K562 (cell line): Measurements from ENCODE around the gene KLHL18. TPM values are rescaled to one million over a fixed set of nuclear protein-coding genes. Genes with fewer than 3 reads are reported as not detected.

Source experiments
- ATAC-seq: fragments of 200-7000 bp; cut with Tn5 transposase; 3 replicates; pipeline ENCODE4 v1.9.1; 2020; ENCODE audit warnings: moderate library complexity
- BruUV-seq: library from RNA; stranded (reverse); fragments of 400-500 nt; replicated peaks from 2 replicates; lab custom pipeline; 2021; lab: Mats Ljungman, UMichigan
- CTCF ChIA-PET: fragments of 300-600 bp; formaldehyde crosslinking; extraction: SDS; loops from one replicate; lab custom pipeline; 2021; ENCODE audit warnings: low intra/inter-chr PET ratio; lab: Yijun Ruan, JAX
- POLR2A ChIA-PET: fragments of 300-600, 350-650 bp; sonication (Branson Sonifier 250); formaldehyde crosslinking; extraction: SDS; loops from one replicate; lab custom pipeline; 2021; ENCODE audit warnings: antibody characterized with exemption, inconsistent platforms; lab: Yijun Ruan, JAX
- DNase-seq, 4 experiments: peaks; one replicate each; pipeline versions ENCODE4 v3.0.0 to v3.0.0-alpha.2; 2011 to 2018; ENCODE audit warnings: low spot score in 3 of 4, mixed read lengths in 3 of 4; ENCODE audit errors: extremely low read depth in 1 of 4
- FAIRE-seq: peaks from 2 replicates; lab custom pipeline; 2011; peaks lifted over from hg19 to GRCh38; lab: Jason Lieb, UNC
- H2AFZ ChIP-seq: 2 replicates; pipeline ENCODE4 v1.6.0; 2011; ENCODE audit warnings: low read depth, low read length, control low read depth, inconsistent platforms
- H3K27ac ChIP-seq: fragments of 200-600 bp; 3 replicates; pipeline ENCODE4 v1.8.0; 2011; ENCODE audit warnings: low read depth, mild to moderate bottlenecking, control low read depth, inconsistent platforms, low read length, moderate library complexity, mixed read lengths; ENCODE audit errors: extremely low read depth
- H3K27me3 ChIP-seq, 2 experiments: fragments of 300-600 bp in 1 of 2; 2 replicates in 1 of 2; 3 replicates in 1 of 2; pipeline versions ENCODE4 v1.6.0 to v1.8.0; 2011; ENCODE audit warnings: inconsistent platforms in 2 of 2, low read length in 2 of 2, mild to moderate bottlenecking in 1 of 2, mixed read lengths in 1 of 2, moderate library complexity in 1 of 2; ENCODE audit not compliant: control insufficient read depth in 2 of 2, insufficient read depth in 2 of 2
- H3K36me3 ChIP-seq: fragments of 300-600 bp; 3 replicates; pipeline ENCODE4 v1.8.0; 2011; ENCODE audit warnings: mild to moderate bottlenecking, low read length, inconsistent platforms; ENCODE audit not compliant: control insufficient read depth, insufficient read depth
- H3K4me1 ChIP-seq, 2 experiments: fragments of 200-600 bp in 1 of 2; replicated peaks in 1 of 2; 2 replicates in 1 of 2; 3 replicates in 1 of 2; pipeline versions ENCODE4 v1.5.1 to v1.8.0; 2011; ENCODE audit warnings: inconsistent platforms in 2 of 2, low read length in 2 of 2, mild to moderate bottlenecking in 1 of 2, mixed read lengths in 1 of 2, moderate library complexity in 1 of 2; ENCODE audit not compliant: control insufficient read depth in 2 of 2, insufficient read depth in 2 of 2
- H3K4me2 ChIP-seq: 2 replicates; pipeline ENCODE4 v1.6.1; 2011; ENCODE audit warnings: low read length, control low read depth, inconsistent platforms, mixed read lengths; ENCODE audit not compliant: insufficient read depth
- H3K4me3 ChIP-seq: fragments of 200-600 bp; sonication (generic), shearing (Covaris generic); 2 replicates; pipeline ENCODE4 v1.5.1; 2016; ENCODE audit warnings: control low read depth, inconsistent platforms
- H3K79me2 ChIP-seq: fragments of 200-600 bp; 3 replicates; pipeline ENCODE4 v1.8.0; 2011; ENCODE audit warnings: low read length, inconsistent platforms; ENCODE audit not compliant: control insufficient read depth, insufficient read depth
- H3K9ac ChIP-seq, 2 experiments: 2 replicates each; pipeline versions ENCODE4 v1.6.0 to v1.6.1; 2011; ENCODE audit warnings: low read depth in 2 of 2, low read length in 2 of 2, control low read depth in 1 of 2, inconsistent platforms in 1 of 2, mild to moderate bottlenecking in 1 of 2, mixed read lengths in 1 of 2; ENCODE audit not compliant: insufficient read depth in 1 of 2
- H3K9me1 ChIP-seq: one replicate; pipeline ENCODE4 v1.6.0; 2011; ENCODE audit warnings: inconsistent platforms, mild to moderate bottlenecking, low read length, moderate library complexity; ENCODE audit not compliant: control insufficient read depth, insufficient read depth
- H3K9me3 ChIP-seq: replicated peaks from 2 replicates; pipeline ENCODE4 v1.5.1; 2011; ENCODE audit warnings: low read depth, low read length, inconsistent platforms; ENCODE audit not compliant: control insufficient read depth, insufficient read depth
- H4K20me1 ChIP-seq: replicated peaks from 2 replicates; pipeline ENCODE4 v1.6.1; 2011; ENCODE audit warnings: low read length, inconsistent platforms, mixed read lengths; ENCODE audit not compliant: control insufficient read depth, insufficient read depth
- CBFA2T3 ChIP-seq: fragments of 450-650 bp; IDR thresholded peaks from 2 replicates; pipeline ENCODE4 v1.6.1; 2017
- COPS2 ChIP-seq: fragments of 450-650 bp; conservative IDR thresholded peaks from 2 replicates; pipeline ENCODE4 v1.6.1; 2016; ENCODE audit warnings: mild to moderate bottlenecking, moderate library complexity
- DPF2 ChIP-seq: fragments of 450-650 bp; IDR thresholded peaks from 2 replicates; pipeline ENCODE4 v1.6.1; 2016
- KLF10 ChIP-seq: fragments of 250-450 bp; sonication (Bioruptor Pico); IDR thresholded peaks from 2 replicates; pipeline ENCODE4 v1.6.1; 2021; ENCODE audit warnings: matching md5 sums
- MEF2A ChIP-seq: IDR thresholded peaks from 2 replicates; pipeline ENCODE4 v1.6.1; 2011; ENCODE audit warnings: low read depth, mild to moderate bottlenecking, low read length, moderate library complexity; ENCODE audit not compliant: control insufficient read depth
- MEF2D ChIP-seq: conservative IDR thresholded peaks from 2 replicates; pipeline ENCODE4 v1.6.1; 2016; ENCODE audit warnings: low read depth, missing genetic modification characterization, missing compliant biosample characterization
- MEIS2 ChIP-seq: fragments of 450-650 bp; IDR thresholded peaks from 2 replicates; pipeline ENCODE4 v1.6.1; 2014; ENCODE audit warnings: mild to moderate bottlenecking; ENCODE audit not compliant: partially characterized antibody
- PHTF2 ChIP-seq: fragments of 250-450 bp; sonication (Bioruptor Pico); IDR thresholded peaks from 2 replicates; pipeline ENCODE4 v1.5.0; 2021; ENCODE audit warnings: mild to moderate bottlenecking
- RFX7 ChIP-seq: fragments of 250-450 bp; sonication (Bioruptor Pico); IDR thresholded peaks from 2 replicates; pipeline ENCODE4 v1.5.1; 2021; ENCODE audit warnings: mild to moderate bottlenecking
- TAL1 ChIP-seq: fragments of 450-650 bp; IDR thresholded peaks from 2 replicates; pipeline ENCODE4 v1.6.1; 2016; ENCODE audit warnings: mild to moderate bottlenecking
- TEAD4 ChIP-seq, 2 experiments: sonication (generic) in 1 of 2; formaldehyde crosslinking in 1 of 2; IDR thresholded peaks; 2 replicates each; pipeline versions ENCODE4 v1.6.1 to v1.8.0; 2012 to 2022; ENCODE audit warnings: borderline replicate concordance in 1 of 2, inconsistent platforms in 1 of 2, low read length in 1 of 2, mild to moderate bottlenecking in 1 of 2, missing genetic modification reagents in 1 of 2
- ZNF384 ChIP-seq: IDR thresholded peaks from 2 replicates; pipeline ENCODE4 v1.6.1; 2012; ENCODE audit warnings: low read depth, low read length, improper control_type of control experiment
- ZNF766 ChIP-seq: fragments of 200-800 bp; sonication (Bioruptor generic); conservative IDR thresholded peaks from 2 replicates; pipeline ENCODE4 v1.6.1; 2016; ENCODE audit warnings: missing genetic modification characterization, missing compliant biosample characterization
- WGBS: fragments of 100-300 bp; shearing (Covaris generic); methylation state at CpG from one replicate; pipeline ENCODE4 v1.1.6; 2016; ENCODE audit warnings: low coverage, mixed read lengths; ENCODE audit not compliant: insufficient coverage; ENCODE audit errors: missing lambda C conversion rate; 5-methylcytosine and 5-hydroxymethylcytosine counted together
- in situ Hi-C: fragments of 300-500 bp; cut with MboI; formaldehyde crosslinking; loops from 4 replicates; pipeline ENCODE4 v1.15.0; 2018; ENCODE audit warnings: inconsistent platforms, mixed read lengths
- intact Hi-C: fragments of 100-400 bp; cut with micrococcal nuclease; formaldehyde crosslinking; loops from 2 replicates; pipeline ENCODE4 v1.14.2; 2022
- polyA plus RNA-seq, 8 experiments: library from polyadenylated mRNA; depleted of rRNA in 4 of 8; stranded (reverse) in 5 of 8; unstranded in 3 of 8; fragments of >200 nt; fragmentation: Nextera tagmentation in 2 of 8; fragmentation: Illumina TruSeq in 1 of 8; extraction: Ambion mirVana in 2 of 8; extraction: Trizol in 1 of 8; gene quantifications; 2 replicates each; pipeline versions ENCODE4 v1.2.1 to v1.2.3, GENCODE V29; 2011 to 2014; ENCODE audit warnings: inconsistent platforms in 1 of 8, missing spikeins in 1 of 8
- total RNA-seq, 7 experiments: library from RNA; depleted of rRNA in 6 of 7; stranded (reverse); fragments of >200 nt in 6 of 7; fragmentation: Illumina TruSeq in 2 of 7; extraction: Trizol in 2 of 7; gene quantifications; 2 replicates each; pipeline versions ENCODE4 v1.2.1 to v1.2.3, GENCODE V29; 2011 to 2021; ENCODE audit warnings: low replicate concordance in 1 of 7
- TF ChIP-seq, protein P1 (sequence below), 3 experiments: IDR thresholded peaks in 2 of 3; conservative IDR thresholded peaks in 1 of 3; 2 replicates each; pipeline ENCODE4 v1.5.1; 2011 to 2012; ENCODE audit warnings: low read length in 3 of 3, mild to moderate bottlenecking in 3 of 3, control low read depth in 2 of 3, improper control_type of control experiment in 1 of 3, inconsistent platforms in 1 of 3, low read depth in 1 of 3, mixed read lengths in 1 of 3, moderate library complexity in 1 of 3; ENCODE audit not compliant: insufficient read depth in 2 of 3
- TF ChIP-seq, protein P2 (sequence below): sonication (generic); formaldehyde crosslinking; IDR thresholded peaks from 2 replicates; pipeline ENCODE4 v1.8.0; 2022; ENCODE audit warnings: mild to moderate bottlenecking, missing genetic modification reagents

KLHL18 gene
- total and polyA plus RNA-seq, 9 of the 15 experiments (the other 6 are each of a cell fraction or from before 2014, with no cell fraction given) = 26.7 to 97.5 (median 48.7) TPM

DNA sequence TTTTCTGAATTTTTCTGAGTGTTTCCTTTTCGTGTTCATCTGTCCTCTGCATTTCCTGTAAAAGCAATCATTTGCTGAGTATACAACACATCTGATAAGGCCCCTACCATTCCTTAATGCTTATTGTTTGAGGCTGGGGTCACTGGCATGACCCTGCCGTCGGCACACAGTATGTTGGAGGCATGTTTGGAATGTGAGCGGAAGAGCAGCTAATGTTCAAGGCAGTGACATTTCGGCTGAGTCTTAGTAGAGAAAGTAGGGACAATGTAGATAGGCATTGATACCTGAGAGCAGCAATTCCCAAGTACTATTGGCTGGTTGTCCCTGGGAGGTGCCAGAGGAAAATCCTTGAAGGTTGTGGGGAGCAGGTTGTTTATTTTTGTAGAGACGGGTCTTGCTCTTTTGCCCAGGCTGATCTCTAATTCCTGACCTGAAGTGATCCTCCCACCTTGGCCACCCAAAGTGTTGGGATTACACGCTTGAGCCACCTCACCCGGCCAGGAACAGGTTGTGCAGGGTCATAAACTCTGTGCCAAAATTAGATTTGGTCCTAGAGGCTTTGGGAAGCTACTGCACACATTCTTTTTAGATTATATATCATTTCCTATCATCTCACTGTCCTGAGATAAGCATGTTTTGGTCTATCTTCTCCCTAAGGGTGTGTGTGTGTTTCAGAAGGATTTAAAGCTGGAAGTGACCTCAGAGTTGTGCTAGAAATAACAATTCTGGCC, 111.6 kb downstream of the KLHL18 start:
- Histone ChIP-seq H3K4me2 (no peak overlapping the region), H3K36me3 (peaks cover 41% of the 10 kb centered on the region), H3K9ac (no peak overlapping the region), H3K9me1 (peaks cover 13% of the 10 kb centered on the region), H3K4me3 (no peak overlapping the region), H4K20me1 (peaks cover 28% of the 10 kb centered on the region; the same call in 1 of the 2 replicates)
- WGBS = 52% methylated on average over 8 of the region's 8 CpGs
- in situ Hi-C loops = no loop called here
- POLR2A ChIA-PET = interaction anchor here (0.6 to 0.9 kb wide), 4 partner anchors 13 to 709 kb away, joined by 3 to 4 read pairs (median 4); partner anchors contain the start of gene PTPN23
- TF ChIP-seq COPS2 (no peak), CBFA2T3 (peak; percentile 47; the same call in 1 of the 2 replicates), MEF2A (peak; percentile 82), KLF10 (CRISPR knock-in tag) (no peak), TAL1 (peak; percentile 23; the same call in 1 of the 2 replicates), MEF2D (tag) (peak; percentile 83), ZNF766 (CRISPR knock-in tag) (no peak), RFX7 (no peak), ZNF384 (no peak), DPF2 (peak; percentile 33; the same call in 1 of the 2 replicates), MEIS2 (peak; percentile 43), TEAD4 (IDR thresholded peaks at IDR 0.05; ENCODE audit: low read length) (peak; percentile 53; the same call in 1 of the 2 replicates), TEAD4 (CRISPR knock-in tag; IDR thresholded peaks at IDR 0.05; ENCODE audit: borderline replicate concordance) (no peak), PHTF2 (CRISPR knock-in tag) (no peak)
- TF ChIP-seq, protein P1, sequence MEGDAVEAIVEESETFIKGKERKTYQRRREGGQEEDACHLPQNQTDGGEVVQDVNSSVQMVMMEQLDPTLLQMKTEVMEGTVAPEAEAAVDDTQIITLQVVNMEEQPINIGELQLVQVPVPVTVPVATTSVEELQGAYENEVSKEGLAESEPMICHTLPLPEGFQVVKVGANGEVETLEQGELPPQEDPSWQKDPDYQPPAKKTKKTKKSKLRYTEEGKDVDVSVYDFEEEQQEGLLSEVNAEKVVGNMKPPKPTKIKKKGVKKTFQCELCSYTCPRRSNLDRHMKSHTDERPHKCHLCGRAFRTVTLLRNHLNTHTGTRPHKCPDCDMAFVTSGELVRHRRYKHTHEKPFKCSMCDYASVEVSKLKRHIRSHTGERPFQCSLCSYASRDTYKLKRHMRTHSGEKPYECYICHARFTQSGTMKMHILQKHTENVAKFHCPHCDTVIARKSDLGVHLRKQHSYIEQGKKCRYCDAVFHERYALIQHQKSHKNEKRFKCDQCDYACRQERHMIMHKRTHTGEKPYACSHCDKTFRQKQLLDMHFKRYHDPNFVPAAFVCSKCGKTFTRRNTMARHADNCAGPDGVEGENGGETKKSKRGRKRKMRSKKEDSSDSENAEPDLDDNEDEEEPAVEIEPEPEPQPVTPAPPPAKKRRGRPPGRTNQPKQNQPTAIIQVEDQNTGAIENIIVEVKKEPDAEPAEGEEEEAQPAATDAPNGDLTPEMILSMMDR (IDR thresholded peaks at IDR 0.05 in 2 of 3, conservative IDR thresholded peaks at IDR 0.05 in 1 of 3; ENCODE audit: insufficient read depth in 2 of 3, low read depth in 1 of 3, low read length in 3 of 3) = peak in 1 of 3 experiments; percentile 3; a peak in 1 of 6 replicates
- TF ChIP-seq, protein P2, sequence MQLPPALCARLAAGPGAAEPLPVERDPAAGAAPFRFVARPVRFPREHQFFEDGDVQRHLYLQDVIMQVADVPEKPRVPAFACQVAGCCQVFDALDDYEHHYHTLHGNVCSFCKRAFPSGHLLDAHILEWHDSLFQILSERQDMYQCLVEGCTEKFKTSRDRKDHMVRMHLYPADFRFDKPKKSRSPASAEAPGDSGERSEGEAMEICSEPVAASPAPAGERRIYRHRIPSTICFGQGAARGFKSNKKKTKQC (CRISPR knock-in tag) = no peak
- TF ChIP-seq, all 486 proteins: peak for 8
- ATAC-seq (peak; percentile 36), DNase-seq (no peak), FAIRE-seq (peak; percentile 37)
- CTCF ChIA-PET = no interaction called here
- no TSS peak for BruUV-seq
- Histone ChIP-seq H3K27me3 (no peaks in the 10 kb centered on the region), H3K79me2 (peaks cover 58% of the 10 kb centered on the region), H3K27ac (no peak overlapping the region), H3K4me1 (peaks cover 6 to 21% of the 10 kb centered on the region in 2 experiments; a peak in 4 of 5 replicates), H2AFZ (no peak overlapping the region), H3K9me3 (no peaks in the 10 kb centered on the region)
- intact Hi-C loops = no loop called here
